Activated T-cell treated with anti-CD3 and anti-CD28 coated beads, Interleukin-2, amount 50 U/mL, for 48 hours (primary cell): ENCODE measurements around the gene TPPP2.

Experiments
- DNase-seq, 2 experiments: peaks; one replicate each; pipeline ENCODE4 v3.0.0-alpha.2; 2020

The TPPP2 gene

DNA sequence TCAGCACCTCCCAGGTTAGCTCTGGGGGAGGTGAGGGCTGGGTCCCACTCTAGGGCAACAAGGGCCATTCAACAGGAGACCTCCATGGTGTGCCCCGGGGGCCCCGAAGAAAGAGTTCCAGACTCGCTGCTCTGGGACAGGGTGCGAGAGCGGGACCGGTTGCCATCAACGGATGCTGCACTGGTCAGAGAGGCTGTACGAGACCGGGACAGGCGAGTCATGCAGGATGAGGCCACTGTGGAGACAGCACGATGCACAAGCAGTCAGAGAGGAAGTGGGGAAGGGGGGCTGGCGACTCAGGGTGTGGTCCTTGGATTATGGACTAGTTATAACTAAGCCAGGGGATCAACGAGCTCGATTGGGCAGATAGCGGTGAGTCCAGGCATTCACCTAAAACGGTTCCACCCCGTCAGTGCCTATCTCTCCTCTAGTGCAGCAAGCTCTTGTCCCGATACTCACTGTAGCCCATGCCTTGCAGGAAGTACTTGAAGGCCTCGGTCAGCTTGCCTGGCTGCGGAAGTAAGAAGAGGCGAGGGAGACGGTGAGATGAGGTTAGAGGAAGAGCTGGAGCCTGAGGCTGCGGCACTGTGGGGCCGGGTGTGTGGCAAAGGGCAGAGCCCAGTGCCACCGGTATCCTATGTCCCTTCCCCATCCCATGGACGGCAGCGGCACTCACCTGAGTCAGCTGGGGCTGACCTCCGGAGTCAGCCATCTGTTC is 12.3 kb upstream of the TPPP2 start:
- no peak for DNase-seq

DNA sequence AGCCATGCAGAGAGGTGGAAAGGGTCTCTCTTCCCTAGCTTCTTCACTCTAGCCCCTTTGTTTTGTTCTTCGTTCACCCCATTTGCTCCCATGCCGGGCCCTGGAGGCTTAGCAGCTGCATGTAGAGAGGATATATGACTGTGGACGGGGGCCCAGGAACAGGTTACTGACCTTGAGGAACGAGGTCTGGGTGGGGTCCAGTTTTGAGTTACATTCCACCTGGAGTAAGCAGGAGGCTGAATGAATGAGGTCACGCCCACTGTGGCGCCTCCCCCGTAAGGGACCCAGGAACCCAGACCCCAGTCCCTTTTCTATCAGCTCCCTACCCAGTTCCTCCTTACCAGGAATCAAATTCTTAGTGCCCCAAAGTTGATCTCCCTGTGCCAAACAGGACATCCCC is 11.7 kb upstream of the TPPP2 start:
- no peak for DNase-seq

DNA sequence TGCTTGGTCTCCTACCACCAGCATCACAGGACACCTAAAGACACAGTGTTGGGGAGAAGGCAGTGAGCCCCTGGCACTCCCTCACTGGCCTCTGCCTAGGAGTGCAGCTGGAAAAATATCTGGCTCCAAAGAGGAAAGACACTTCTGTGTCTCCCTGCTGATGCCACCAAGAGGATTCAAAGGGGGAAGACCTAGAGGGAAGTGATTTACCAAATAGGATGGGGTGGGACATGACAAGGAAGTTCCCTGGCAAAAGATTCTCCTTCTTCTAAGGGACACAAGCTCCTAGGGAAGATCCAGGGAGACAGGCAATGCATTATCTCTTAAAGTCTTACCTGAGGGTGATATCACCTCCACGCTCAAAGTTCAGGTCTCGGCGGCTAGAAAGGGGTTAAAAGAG is 11.2 kb upstream of the TPPP2 start:
- no peak for DNase-seq

DNA sequence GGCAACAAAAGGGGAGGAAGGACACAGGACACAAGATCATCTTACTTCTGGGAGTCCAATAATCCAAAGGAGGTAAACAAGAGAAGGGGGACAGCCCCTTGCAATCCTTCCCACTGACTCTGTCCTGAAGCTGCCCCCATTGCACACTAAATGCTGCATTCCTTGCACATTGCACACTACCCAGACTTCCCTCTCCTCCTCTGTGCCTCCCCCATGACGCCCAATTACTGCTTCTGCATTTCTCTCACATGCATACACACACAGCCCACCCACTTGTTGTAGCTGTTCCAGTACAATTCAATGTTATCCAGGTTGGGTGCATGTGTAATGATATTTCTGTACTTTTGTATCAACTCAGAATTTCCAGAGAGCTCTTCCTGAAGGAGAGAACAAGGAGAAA is 10.7 kb upstream of the TPPP2 start:
- no peak for DNase-seq

DNA sequence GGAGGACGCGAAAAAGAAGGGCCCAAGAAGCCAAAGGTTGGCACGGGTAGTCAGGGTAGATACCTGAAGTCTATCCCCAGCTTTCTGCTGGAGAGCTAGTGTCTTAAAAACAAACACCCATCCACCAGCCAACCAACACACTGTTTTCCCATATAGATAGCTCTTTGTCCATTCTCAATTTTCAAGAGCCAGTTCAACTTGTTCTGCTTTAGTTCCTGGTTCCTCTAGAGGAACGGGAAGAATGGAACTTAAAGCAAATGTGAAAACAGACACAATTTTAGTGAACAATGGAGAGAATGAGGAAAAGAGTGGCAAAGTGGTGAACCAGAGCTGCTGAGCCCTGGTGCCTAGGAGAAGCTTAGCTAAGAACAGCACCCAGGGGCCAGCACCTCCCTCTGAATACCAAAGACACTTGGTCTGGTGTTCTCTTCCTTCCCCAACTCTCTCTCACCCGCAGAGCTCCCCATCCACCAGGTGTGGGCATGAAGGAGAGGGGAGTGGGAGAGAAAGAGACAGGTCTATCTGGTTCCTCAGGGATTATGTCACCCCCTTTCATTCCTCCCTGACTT is 9.0 kb upstream of the TPPP2 start:
- DNase-seq, result no peak

DNA sequence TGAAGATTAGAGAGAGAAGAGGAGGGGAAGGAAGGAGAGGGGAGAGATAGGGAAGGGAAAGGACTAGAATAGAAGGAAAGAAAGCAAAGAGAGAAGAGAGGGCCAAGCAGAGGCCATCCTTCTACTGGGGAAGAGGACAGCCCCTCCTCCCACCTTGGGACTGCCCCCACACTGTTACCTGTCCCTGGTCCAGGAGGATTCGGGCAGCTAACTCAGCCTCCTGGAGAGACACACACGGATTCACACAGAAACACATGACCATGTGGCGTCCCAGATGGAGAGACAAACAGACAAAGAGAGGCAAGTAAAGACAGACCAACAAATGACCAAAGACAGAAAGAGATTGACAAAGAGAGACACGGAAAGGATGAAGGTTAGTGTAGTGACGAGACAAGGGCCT is 7.3 kb upstream of the TPPP2 start:
- DNase-seq, result no peak

DNA sequence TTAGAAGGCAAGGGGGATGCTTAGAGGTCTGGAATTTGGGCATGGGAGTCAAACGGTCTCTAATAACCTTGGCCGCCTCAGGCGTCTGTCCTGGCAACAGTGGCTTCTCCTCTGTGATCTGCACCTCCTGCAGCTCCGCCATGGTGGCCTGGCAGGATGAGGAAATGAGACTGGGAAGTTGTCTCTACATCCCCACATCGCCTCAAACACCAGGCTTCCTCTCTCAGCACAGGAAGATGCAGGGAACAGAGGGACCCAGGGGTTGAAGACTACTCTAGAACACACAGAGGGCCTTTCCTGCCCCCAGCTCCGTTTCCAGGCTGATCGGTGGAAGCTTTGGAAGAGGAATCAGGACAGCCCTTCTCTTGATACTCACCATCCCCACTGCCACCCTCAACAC is 6.8 kb upstream of the TPPP2 start:
- no peak for DNase-seq

DNA sequence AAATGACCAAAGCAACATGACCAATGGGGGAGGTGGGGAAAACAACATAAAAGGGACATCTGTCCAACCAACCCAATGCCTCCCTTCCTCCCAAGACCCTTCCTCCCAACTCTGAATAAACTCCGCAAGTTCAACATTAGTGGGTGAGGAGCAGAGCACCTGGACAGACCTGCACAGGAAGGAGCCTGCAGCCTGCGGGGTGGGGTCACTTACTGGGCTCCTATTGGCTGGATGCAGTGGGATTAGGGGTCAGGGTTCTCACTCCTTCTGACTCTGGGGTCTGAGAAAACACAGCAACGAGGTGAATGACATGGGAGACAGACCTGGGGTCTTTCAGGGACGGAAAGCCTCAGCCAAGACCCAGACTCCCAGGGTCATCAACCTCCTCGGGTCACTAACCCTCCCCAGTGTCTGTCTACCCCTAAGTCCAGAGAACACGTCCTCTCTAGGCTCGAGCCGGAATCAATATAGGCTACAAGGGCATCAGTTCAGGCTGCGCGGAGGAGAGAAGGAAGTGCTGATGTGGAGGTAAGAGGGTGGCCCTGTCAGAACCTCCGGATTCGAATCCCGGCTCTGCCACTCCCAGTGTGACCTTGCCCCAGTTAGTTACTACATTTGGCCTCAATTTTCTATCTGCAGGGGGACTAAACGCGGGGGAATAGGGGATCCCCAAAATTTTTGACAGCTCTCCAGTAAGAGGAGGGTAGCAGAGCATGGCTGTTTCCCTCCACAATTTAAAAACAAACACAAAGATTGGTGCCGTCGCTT is 6.0 kb upstream of the TPPP2 start:
- DNase-seq, result peak in 1 of 2 experiments; percentile 35

DNA sequence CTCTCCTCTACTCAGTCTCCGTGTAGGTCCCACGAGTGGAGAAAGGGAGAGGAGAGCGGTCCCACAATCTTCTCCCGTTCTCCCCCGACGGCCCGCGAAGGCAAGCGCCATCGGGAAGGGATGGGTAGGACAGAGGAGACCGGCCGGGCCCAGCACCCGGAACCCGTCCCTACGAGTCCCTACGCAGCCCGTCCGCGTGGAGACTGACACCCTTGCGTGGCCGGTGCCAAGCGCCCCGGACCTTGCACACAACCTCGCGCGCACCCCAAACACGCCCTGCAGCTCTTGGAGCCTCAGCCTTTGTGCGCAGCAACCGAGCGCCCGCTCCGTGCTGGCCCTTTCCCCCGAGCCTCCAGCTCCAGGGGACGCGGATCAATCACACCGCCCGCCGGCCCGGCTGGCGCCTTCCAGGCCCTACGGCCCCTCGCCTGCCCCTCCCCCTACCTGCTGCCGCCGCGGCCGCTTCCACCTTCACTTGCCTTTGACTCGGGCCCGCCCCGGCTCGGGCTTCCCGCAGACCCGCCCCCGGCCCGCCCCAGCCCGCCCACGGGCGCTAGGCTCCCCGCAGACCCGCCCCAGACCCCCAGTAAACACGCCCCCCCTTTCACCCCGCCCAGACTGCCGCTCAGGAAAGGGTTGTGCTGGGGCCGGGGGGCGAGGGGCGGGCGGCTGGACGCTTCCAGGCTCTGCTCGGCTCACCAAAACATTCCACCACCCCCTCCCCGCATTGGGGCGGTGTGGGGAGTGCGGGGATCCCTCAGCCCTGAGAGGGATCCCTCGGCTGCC is 5.2 kb upstream of the TPPP2 start, which contains the start of gene NDRG2:
Gene NDRG2, minus strand, starts transcription at position 477 of the 786 bp plus-strand sequence. CDS start 1,746 bp downstream, outside the sequence.
- peak; percentile 59 to 71 for DNase-seq

DNA sequence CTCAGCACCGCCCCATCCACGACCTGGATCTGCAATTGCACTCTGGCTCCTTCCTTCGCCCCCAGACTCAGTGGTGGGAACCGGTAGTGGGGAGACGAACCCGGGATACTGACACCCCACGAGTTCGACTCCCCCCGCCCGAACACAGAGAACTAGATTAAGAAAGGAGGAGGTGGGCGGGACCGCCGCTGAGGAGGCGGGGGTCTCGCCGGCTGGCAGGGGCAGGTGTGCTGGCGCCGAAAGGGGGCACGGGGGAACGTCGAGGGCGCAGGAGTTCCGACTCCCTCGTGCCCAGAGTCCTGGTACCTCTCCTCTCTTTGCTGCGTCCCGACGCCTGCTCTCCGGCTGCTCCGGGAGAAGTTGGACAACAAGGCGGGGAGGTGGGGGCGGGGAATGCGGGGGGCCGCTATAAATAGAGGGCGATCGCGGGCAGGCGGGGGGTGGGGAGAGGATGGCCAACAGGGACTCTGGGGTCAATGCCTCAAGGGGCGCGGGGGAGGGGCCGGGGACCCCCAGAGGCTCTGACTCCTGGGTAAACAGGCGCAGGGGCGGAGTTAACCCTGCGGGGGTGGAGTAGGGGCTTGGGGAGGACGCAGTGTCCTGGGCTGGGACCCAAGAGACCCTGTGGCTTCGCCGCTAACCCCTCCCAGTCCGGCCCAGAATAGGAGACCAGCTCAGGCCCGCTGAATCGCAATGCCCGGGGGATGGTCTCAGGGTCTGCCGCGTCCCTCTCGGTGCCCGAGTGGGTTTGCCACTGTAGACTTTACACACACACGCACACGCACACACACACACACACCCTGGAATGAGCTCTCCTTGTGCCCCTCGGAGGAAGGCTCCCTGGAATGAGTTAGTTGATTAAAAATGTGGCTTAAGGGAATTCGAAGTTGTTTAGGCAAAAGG is 4.4 kb upstream of the TPPP2 start:
- no peak for DNase-seq

DNA sequence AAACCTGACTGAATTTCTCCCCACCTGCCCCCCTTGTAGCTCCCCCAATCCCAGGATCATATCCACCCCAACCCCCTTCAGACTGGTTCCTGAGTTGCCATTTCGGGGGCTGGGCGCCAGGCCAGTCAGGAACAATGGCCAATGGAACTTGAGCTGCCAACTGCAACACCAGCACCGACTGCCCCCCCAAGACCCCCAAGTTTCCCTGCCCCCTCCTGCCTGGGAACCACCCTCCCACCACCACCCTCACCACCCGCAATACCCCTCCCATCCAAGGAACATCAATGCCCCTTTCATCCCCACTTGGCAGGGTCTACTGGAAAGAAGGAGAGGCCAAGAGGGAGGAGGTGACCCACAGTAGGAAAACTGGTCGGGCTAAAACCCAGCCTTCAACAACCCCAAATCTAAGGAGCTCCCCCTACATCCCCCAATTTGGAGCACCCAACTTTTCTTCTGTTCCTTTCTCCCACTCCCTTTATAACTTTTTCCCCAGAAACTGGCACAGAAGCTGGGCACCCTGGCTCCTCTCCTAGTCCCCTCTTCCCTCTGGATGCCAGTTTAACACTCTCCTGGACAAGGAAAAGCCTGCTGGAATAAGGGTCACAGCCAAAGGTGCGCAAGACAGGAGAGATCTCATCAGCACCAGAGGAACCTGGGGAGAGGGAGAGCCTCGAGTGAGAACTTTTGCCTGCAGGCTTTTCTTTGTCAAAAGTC is 3.6 kb upstream of the TPPP2 start:
- DNase-seq, result no peak

DNA sequence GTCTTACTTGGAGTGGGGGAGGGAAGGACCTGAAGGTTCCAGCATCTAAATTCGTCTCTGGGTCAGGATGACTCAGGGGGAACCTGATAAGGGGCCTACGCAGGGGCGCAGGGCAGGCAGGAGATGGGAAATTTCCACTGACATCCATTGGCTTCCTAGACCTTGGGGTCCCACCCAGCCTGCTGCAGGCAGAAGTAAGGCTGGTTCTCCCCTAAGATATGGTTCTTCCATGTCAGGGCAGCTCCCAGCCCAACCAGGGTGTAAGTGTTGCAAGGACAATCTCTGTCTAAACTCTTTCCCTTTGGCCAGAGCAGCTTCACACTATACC is 3.1 kb upstream of the TPPP2 start:
- DNase-seq, result no peak

DNA sequence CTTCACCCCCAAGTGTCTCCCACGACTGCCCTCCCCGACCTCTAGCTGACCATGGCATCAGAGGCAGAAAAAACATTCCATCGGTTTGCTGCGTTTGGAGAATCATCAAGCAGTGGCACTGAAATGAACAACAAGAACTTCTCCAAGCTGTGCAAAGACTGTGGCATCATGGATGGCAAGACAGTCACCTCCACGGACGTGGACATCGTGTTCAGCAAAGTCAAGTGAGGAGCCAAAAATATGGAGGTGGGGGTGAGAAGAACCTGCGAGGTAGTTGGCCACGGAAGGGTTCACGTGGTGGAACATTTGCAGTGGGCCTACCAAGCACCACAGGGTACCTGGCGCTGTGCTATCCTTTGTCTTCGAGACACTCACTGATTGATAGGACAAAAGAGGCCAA is 514 bp downstream of the TPPP2 start:
- DNase-seq, result no peak

DNA sequence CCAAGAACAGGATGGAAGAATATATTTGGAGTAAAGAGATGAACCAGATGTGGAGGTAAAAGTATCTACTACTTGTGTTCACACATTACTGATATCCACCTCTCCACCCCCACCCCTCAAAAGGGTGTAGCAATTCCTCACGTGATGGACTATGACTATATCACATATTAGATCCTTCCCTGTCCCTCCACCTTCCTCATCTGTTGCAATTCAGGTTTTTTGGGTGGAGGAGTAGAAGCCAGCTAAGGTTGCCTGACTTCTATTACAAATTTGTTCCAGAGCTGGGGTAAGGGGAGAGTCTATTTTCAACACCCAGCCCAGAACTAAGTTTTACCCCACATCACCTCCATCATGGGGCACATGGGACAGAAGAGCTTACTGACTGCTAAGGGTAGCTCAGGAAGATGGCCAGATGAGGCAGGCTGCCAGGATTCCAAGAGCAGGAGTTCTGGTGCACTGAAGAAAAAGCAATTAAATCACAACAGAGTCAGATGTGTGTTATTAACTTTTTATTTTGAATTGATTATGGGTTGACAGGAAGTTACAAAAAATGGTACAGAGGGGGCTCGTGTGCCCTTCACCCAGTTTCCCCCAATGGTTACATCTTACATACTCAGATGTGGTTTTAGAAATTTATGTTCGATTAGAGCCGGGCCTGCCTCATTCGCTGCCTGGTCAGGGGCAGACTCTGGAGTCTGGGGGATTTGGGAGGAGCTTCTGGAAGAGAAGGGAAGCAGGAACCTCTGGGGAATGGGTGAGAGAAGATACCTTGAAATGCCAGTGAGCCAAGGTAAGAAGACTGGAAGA is 2.5 kb downstream of the TPPP2 start:
- DNase-seq, result no peak

DNA sequence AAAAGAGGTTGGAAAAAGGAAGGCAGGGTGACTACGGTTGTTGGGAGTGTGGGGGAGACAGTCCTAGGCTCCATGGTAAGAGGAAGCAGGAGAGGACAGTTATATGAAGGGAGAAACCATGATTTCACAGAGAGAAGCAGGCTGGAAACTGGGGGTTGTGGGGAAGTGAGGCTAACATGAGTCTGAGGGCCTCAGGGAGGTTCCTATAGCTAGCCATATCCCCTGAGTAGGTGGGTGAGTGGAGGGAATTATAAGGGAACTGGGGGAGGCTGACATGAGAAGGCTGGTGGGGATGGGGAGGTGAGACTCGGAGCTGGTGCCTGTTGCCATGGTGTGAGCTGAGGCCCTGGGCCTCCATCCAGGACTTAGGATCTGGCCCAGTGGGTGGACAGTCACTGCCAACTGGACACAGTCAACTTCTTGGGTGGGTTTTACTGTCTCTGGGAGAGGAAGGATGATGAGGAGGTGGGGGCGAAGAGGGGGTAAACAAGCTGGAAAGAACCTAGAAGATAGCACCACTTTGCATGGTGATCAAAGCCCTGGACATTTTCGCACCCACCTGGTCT is 3.2 kb downstream of the TPPP2 start:
- DNase-seq, result no peak

DNA sequence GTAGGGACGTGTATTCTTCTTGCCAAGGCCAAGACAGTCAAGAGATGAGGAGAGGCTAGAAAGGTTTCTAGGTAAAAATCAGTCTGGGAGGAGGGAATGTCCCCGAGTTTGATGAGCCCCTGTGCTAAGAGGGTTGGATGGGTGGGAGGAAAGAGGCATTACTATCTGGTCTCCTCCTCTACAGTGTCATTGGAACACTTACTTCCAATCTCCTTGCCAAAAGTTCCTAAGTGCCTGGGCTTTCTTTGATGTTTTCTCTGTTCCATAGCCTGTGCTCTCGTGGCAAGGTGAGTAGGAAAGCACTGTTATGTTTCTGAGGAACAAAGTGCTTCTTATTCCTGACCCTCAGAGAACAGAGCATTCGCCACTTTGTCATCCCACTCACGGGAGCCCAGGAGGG is 4.7 kb downstream of the TPPP2 start, which contains the start of gene RNASE13:
Gene RNASE13, minus strand, starts transcription at position 101 of the 400 bp plus-strand sequence. CDS start 519 bp downstream, outside the sequence.
- no peak for DNase-seq

DNA sequence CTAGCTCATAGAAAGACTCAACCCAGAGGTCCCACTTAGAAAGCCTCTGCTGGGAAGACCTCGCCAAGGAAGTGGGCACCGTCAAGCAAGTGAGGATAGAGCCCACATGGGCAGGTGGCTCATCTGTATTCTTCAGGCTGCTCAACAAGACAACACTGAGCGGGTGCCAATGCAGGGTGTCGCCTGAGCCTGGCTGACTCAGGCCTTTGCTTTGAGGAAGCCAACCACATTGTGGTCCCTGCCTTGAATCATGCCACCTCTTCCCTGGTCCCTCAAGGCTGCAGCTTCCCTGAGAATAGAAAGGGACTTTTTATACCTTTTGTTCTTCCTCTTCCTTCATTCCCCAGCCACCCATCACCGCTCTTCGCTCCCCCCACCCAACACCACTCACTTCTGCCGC is 6.7 kb downstream of the TPPP2 start:
- DNase-seq, result no peak

DNA sequence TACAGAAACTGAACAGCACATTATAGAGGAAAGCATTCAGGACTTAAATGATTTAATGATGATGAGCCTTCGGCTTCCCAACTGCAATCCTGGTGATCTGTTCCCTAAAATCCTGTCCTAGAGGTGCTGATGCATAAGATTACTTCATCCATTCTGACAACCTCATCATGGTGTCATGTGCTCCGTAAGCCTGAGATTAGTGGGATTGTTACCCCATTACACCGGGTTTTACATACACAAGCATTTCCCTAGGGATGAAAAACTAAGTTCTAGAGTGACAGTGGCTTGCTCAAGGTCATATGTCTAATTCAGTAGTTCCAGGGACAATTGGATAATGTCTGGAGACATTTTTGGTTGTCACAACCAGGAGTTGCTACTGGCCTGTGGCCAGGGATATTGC is 7.1 kb downstream of the TPPP2 start:
- DNase-seq, result no peak

DNA sequence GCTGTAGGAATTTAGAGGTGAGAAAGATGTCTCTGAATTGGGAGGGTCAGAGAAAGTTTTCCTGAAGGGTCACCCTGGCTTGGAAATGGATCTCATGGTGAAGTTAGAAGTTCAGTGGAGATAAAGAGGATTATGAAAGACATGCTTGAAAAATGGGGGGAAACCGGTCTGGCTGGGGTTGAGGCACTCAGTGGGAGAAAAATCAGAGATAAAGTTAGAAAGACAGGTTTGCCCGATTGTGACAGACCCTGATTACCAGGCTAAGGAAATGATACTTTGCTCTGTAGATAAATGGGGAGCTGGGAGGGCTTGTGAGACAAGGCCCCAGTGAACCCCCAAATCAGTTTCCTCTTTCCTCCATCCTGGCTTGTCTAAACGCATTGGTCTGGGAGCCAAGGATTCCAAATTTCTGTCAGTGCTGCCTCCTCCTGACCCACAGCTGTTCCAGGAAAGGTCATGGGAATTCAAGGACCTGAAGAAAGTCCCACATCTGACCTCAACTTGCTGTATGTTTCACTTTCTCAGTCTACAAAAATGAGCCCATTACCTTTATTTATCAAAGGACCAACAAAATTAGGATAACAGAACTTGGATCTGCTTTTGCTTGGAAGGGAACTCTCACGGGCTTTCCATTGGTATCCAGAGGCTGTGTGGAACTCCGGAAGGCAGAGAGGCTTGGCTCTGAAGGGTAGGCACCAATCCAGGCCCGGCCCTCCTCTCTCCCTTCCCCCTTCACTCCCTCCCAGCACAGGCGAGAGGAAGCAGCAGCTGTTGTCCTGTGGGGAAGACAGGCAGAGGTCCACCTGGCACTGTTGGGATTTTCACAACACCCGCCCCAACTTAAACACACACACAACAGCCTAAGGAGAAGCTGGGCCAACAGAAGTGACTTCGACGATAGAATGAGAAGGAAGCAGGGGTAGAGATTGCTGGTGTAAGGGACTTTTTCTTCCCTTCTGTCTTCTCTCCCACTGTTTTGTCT is 8.7 kb downstream of the TPPP2 start:
- DNase-seq, result no peak
